IPS-20b (cell line): ENCODE measurements around the gene PDE3B.
"Not testable (repeated sequence)": the region's sequence is repeated elsewhere in the genome, so short reads cannot be mapped to it uniquely, and the experiment has no call there.

Experiments used
- H3K27ac ChIP-seq: one replicate; pipeline ENCODE4 v1.5.1; 2013; ENCODE audit warnings: low read length
- H3K27me3 ChIP-seq: 2 replicates; pipeline ENCODE4 v1.6.1; 2013; ENCODE audit warnings: mild to moderate bottlenecking, low read length, inconsistent platforms; ENCODE audit not compliant: insufficient read depth
- H3K36me3 ChIP-seq: 2 replicates; pipeline ENCODE4 v1.6.1; 2013; ENCODE audit warnings: low read depth, mild to moderate bottlenecking, inconsistent platforms, low read length, moderate library complexity; ENCODE audit not compliant: insufficient read depth
- H3K4me1 ChIP-seq: 2 replicates; pipeline ENCODE4 v1.6.1; 2013; ENCODE audit warnings: mild to moderate bottlenecking, control low read depth, inconsistent platforms, low read length, moderate library complexity; ENCODE audit not compliant: insufficient read depth
- H3K4me3 ChIP-seq: 2 replicates; pipeline ENCODE4 v1.5.1; 2013; ENCODE audit warnings: mild to moderate bottlenecking, low read length, inconsistent platforms
- H3K9ac ChIP-seq: 2 replicates; pipeline ENCODE4 v1.6.1; 2013; ENCODE audit warnings: low read depth, mild to moderate bottlenecking, inconsistent platforms, low read length, moderate library complexity
- H3K9me3 ChIP-seq: 2 replicates; pipeline ENCODE4 v1.6.1; 2013; ENCODE audit warnings: mild to moderate bottlenecking, low read depth, low read length, inconsistent platforms; ENCODE audit not compliant: insufficient read depth

The PDE3B gene

DNA sequence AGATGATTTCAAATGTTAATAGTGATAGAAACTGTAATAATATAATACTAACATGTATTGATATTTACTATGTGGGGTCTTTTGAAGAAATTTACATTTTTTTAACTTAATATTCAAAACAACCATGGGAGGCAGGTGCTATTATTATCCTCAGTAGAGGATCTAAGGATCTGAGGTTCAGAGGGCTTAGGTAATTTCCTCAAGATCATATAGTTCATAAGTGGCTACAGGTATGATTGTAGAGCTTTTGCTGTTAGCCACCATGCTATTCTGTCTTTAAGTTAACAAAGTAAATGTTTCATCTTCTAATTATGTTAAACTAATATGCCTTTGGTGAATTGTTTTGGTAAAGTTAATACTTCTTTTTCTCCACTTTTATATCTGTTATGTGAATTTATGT lies 83.6 kb downstream of the PDE3B start:
- no peak overlapping the region for H3K27ac ChIP-seq
- no peak overlapping the region for H3K4me3 ChIP-seq
- peaks cover 12% of the 10 kb centered on the region; the same call in 1 of the 2 replicates for H3K4me1 ChIP-seq
- no peak overlapping the region for H3K9ac ChIP-seq
- no peaks in the 10 kb centered on the region for H3K36me3 ChIP-seq
- no peaks in the 10 kb centered on the region for H3K27me3 ChIP-seq
- no peaks in the 10 kb centered on the region for H3K9me3 ChIP-seq

GRCh38 chr11:14727746-14728145 lies 84.1 kb downstream of the PDE3B start:
- Histone ChIP-seq H3K9me3 (no peaks in the 10 kb centered on the region), H3K4me3 (no peak overlapping the region)

GRCh38 chr11:14740539-14740938 lies 96.9 kb downstream of the PDE3B start:
- not testable (repeated sequence) for H3K27ac ChIP-seq, H3K4me3 ChIP-seq, H3K36me3 ChIP-seq, H3K9me3 ChIP-seq, H3K4me1 ChIP-seq, H3K27me3 ChIP-seq, H3K9ac ChIP-seq

More at GRCh38 chr11:14727746-14728145, 84.1 kb downstream of the PDE3B start:
- no peaks in the 10 kb centered on the region for H3K36me3 ChIP-seq
- peaks cover 12% of the 10 kb centered on the region; the same call in 1 of the 2 replicates for H3K4me1 ChIP-seq
- H3K27ac ChIP-seq: no peak overlapping the region
- no peaks in the 10 kb centered on the region for H3K27me3 ChIP-seq
- no peak overlapping the region for H3K9ac ChIP-seq

DNA sequence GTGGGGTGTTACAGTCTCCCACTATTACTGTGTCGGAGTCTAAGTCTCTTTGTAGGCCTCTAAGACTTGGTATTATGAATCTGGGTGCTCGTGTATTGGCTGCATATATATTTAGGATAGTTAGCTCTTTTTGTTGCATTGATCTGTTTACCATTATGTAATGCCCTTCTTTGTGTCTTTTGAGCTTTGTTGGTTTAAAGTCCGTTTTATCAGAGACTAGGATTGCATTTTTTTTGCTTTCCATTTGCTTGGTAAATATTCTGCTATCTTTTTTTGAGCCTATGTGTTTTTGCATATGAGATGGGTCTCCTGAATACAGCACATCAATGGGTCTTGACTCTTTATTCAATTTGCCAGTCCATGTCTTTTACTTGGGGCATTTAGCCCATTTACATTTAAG lies 97.6 kb downstream of the PDE3B start:
- Histone ChIP-seq H3K27ac (no peak overlapping the region), H3K4me1 (no peaks in the 10 kb centered on the region), H3K9ac (no peak overlapping the region), H3K27me3 (no peaks in the 10 kb centered on the region), H3K36me3 (no peaks in the 10 kb centered on the region), H3K9me3 (no peaks in the 10 kb centered on the region), H3K4me3 (no peak overlapping the region)

DNA sequence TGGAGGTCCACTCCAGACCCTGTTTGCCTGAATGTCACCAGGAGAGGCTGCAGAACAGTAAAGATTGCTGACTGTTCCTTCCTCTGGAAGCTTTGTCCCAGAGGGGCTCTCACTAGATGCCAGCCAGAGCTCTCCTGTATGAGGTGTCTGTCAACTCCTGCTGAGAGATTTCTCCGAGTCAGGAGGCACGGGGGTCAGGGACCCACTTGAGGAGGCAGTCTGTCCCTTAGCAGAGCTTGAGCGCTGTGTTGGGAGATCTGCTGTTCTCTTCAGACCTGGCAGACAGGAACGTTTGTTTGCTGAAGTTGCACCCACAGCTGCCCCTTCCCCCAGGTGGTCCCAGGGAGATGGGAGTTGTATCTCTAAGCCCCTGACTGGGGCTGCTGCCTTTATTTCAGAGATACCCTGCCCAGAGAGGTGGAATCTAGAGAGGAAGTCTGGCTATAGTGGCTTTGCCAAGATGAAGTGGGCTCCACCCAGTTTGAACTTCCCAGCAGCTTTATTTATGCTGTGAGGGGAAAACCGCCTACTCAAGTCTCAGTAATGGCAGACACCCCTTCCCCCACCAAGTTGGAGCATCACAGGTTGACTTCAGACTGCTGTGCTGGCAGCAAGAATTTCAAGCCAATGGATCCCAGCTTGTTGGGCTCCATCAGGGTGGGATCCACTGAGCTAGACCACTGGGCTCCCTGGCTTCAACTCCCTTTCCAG lies 99.4 kb downstream of the PDE3B start:
- Histone ChIP-seq H3K36me3 (no peaks in the 10 kb centered on the region), H3K27ac (no peak overlapping the region), H3K9me3 (no peaks in the 10 kb centered on the region), H3K4me3 (no peak overlapping the region), H3K9ac (no peak overlapping the region), H3K4me1 (peaks cover 4% of the 10 kb centered on the region; the same call in 1 of the 2 replicates), H3K27me3 (no peaks in the 10 kb centered on the region)

DNA sequence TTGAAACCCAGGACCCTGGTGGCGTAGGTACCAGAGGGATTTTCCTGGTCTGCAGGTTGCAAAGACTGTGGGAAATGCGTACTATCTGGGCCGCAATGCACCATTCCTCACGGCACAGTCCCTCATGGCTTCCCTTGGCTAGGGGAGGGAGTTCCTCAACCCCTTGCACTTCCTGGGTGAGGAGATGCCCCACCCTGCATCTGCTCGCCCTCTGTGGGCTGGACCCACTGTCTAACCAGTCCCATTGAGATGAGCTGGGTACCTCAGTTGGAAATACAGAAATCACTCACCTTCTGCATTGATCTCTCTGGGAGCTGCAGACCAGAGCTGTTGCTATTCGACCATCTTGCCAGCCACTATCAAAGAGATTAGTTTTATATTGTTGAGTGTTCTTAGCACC lies 100.1 kb downstream of the PDE3B start:
- not testable (repeated sequence) for H3K27ac ChIP-seq, H3K36me3 ChIP-seq, H3K9me3 ChIP-seq, H3K9ac ChIP-seq, H3K4me3 ChIP-seq, H3K4me1 ChIP-seq, H3K27me3 ChIP-seq

- Histone ChIP-seq H3K4me3 (no peak overlapping the region), H3K36me3 (no peaks in the 10 kb centered on the region), H3K27me3 (no peaks in the 10 kb centered on the region), H3K9me3 (no peaks in the 10 kb centered on the region), H3K27ac (no peak overlapping the region), H3K4me1 (peaks cover 4% of the 10 kb centered on the region; the same call in 1 of the 2 replicates), H3K9ac (no peak overlapping the region)
Observed at GRCh38 chr11:14746857-14747395, 103.3 kb downstream of the PDE3B start.

DNA sequence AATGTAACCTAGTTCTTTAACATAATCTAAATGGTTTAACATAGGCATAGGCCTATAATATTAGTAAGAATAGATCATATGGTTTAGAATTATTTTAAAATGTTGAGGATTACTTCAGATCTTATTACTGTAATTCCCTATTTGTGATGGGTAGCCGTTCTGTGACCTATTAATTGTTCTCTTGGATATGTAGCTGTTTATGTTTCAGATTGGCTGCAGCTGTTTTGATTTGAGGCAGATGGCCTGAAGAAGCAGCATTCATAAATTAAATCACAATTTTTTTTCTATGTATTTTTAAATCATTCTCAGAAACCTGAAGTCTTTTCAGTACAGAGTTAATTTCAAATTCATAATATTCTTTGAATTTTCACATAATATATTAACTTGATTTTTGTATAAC lies 104.5 kb downstream of the PDE3B start:
- no peaks in the 10 kb centered on the region for H3K9me3 ChIP-seq
- no peaks in the 10 kb centered on the region for H3K27me3 ChIP-seq
- peaks cover 4% of the 10 kb centered on the region; the same call in 1 of the 2 replicates for H3K4me1 ChIP-seq

DNA sequence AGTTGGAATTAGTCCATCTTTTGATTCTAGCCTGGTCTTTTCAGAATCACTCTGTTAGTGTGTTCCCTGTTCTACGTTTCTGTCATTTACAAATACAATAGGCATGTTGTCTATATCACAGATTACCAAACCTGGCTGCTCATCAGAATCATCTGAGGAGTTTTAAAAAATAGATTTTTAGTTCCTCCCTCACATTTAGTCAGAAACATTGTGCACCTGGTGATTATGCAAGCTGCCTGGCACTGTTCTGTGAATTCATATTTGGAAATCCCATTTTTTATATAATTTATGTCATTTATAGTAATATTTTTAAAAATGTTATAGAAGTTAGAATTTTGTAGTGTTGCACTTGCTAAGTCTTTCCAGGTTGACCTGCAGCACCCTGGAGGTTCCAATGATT lies 107.3 kb downstream of the PDE3B start:
- peaks cover 4% of the 10 kb centered on the region; the same call in 1 of the 2 replicates for H3K4me1 ChIP-seq
- no peaks in the 10 kb centered on the region for H3K27me3 ChIP-seq
- H3K9me3 ChIP-seq: no peaks in the 10 kb centered on the region
- H3K36me3 ChIP-seq: no peaks in the 10 kb centered on the region
- H3K9ac ChIP-seq: no peak overlapping the region
- H3K4me3 ChIP-seq: no peak overlapping the region
- no peak overlapping the region for H3K27ac ChIP-seq

More for the DNA sequence above, 104.5 kb downstream of the PDE3B start:
- no peaks in the 10 kb centered on the region for H3K36me3 ChIP-seq
- no peak overlapping the region for H3K4me3 ChIP-seq
- H3K9ac ChIP-seq: no peak overlapping the region
- H3K27ac ChIP-seq: no peak overlapping the region

GRCh38 chr11:14751975-14752407 lies 108.4 kb downstream of the PDE3B start:
- Histone ChIP-seq H3K9ac (no peak overlapping the region), H3K4me3 (no peak overlapping the region), H3K27me3 (no peaks in the 10 kb centered on the region), H3K4me1 (peaks cover 4% of the 10 kb centered on the region; the same call in 1 of the 2 replicates), H3K27ac (no peak overlapping the region), H3K9me3 (no peaks in the 10 kb centered on the region), H3K36me3 (no peaks in the 10 kb centered on the region)

DNA sequence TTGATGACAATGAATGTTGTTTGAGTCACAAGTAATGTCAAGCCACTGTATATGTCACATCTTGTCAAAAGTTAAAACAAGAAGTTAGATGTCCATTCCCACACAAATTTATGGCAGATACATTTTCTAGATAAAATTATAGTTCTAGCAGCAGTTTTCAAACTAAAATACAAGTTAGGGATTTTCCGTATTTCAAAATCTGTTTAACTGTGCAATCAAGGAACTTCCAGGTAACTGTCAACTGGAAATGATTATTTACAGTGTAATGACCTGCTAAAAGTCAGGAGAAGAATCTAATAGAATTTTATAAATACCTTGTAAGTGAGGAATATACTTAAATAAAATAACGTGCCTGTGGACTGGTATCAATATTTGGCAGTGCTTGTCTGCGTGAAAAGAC lies 111.5 kb downstream of the PDE3B start:
- no peaks in the 10 kb centered on the region for H3K36me3 ChIP-seq
- H3K9me3 ChIP-seq: no peaks in the 10 kb centered on the region
- no peak overlapping the region for H3K9ac ChIP-seq

GRCh38 chr11:14756349-14756748 lies 112.7 kb downstream of the PDE3B start:
- Histone ChIP-seq H3K27ac (no peak overlapping the region), H3K27me3 (no peaks in the 10 kb centered on the region), H3K4me1 (no peaks in the 10 kb centered on the region), H3K9ac (no peak overlapping the region), H3K9me3 (no peaks in the 10 kb centered on the region), H3K4me3 (no peak overlapping the region), H3K36me3 (no peaks in the 10 kb centered on the region)

More for the DNA sequence above, 111.5 kb downstream of the PDE3B start:
- no peaks in the 10 kb centered on the region for H3K4me1 ChIP-seq
- no peak overlapping the region for H3K27ac ChIP-seq
- H3K27me3 ChIP-seq: no peaks in the 10 kb centered on the region
- H3K4me3 ChIP-seq: no peak overlapping the region
